Right kidney (tissue), 1 donor: ENCODE measurements around the gene HPN.

Source experiments
- DNase-seq: peaks from one replicate; pipeline ENCODE4 v3.0.0-alpha.2; 2016

The HPN gene

GRCh38 chr19:35062942-35063341, 21.4 kb downstream of the HPN start:
- DNase-seq, result no peak

- no peak for DNase-seq
Measured at GRCh38 chr19:35063940-35064818, 22.7 kb downstream of the HPN start.

- DNase-seq, result no peak
Measured at GRCh38 chr19:35065574-35065973, 24.1 kb downstream of the HPN start.

- DNase-seq, result no peak
Measured at GRCh38 chr19:35066121-35066520, 24.6 kb downstream of the HPN start.

- DNase-seq, result peak; percentile 53
Measured at GRCh38 chr19:35066691-35067563, 25.4 kb downstream of the HPN start.

GRCh38 chr19:35068941-35069634, 27.6 kb downstream of the HPN start:
- no peak for DNase-seq

GRCh38 chr19:35069696-35070095, 28.2 kb downstream of the HPN start:
- DNase-seq, result no peak

- DNase-seq, result no peak
Measured at GRCh38 chr19:35070471-35070870, 28.9 kb downstream of the HPN start.

- DNase-seq, result no peak
Measured at GRCh38 chr19:35073516-35073915, 32.0 kb downstream of the HPN start.

GRCh38 chr19:35073941-35074340, 32.4 kb downstream of the HPN start:
- no peak for DNase-seq

- DNase-seq, result no peak
Measured at GRCh38 chr19:35074426-35075201, 33.1 kb downstream of the HPN start.

GRCh38 chr19:35075202-35076025, 33.9 kb downstream of the HPN start:
- no peak for DNase-seq

- no peak for DNase-seq
Measured at GRCh38 chr19:35076026-35076370, 34.5 kb downstream of the HPN start.

- DNase-seq, result no peak
Measured at GRCh38 chr19:35076657-35077056, 35.1 kb downstream of the HPN start.

- DNase-seq, result no peak
Measured at GRCh38 chr19:35077411-35078223, 36.1 kb downstream of the HPN start.

GRCh38 chr19:35079826-35080225, 38.3 kb downstream of the HPN start:
- no peak for DNase-seq

- DNase-seq, result no peak
Measured at GRCh38 chr19:35080613-35081170, 39.2 kb downstream of the HPN start.

GRCh38 chr19:35081201-35081600, 39.7 kb downstream of the HPN start:
- no peak for DNase-seq

- DNase-seq, result no peak
Measured at GRCh38 chr19:35083691-35084508, 42.4 kb downstream of the HPN start.
